GM12878 (cell line): Measurements from ENCODE around the gene APOBEC2. TPM values are rescaled to one million over a fixed set of nuclear protein-coding genes. Genes with fewer than 3 reads are reported as not detected.

Experiments
- ATAC-seq: fragments of 200-7000 bp; cut with Tn5 transposase; 3 replicates; pipeline ENCODE4 v1.9.1; 2020; ENCODE audit warnings: mild to moderate bottlenecking, moderate library complexity
- BruUV-seq: library from RNA; stranded (reverse); fragments of 400-500 nt; replicated peaks from 2 replicates; lab custom pipeline; 2021; lab: Mats Ljungman, UMichigan
- CTCF ChIA-PET: fragments of 300-600 bp; sonication (Branson Sonifier 250); formaldehyde crosslinking; extraction: SDS; loops from one replicate; lab custom pipeline; 2021; ENCODE audit warnings: inconsistent platforms; lab: Yijun Ruan, JAX
- POLR2A ChIA-PET: fragments of 350-600 bp; formaldehyde crosslinking; extraction: SDS; loops from one replicate; lab custom pipeline; 2021; ENCODE audit warnings: inconsistent platforms; lab: Charles Lee
- RAD21 ChIA-PET: fragments of 300-600 bp; sonication (Branson Sonifier 250); formaldehyde crosslinking; loops from one replicate; lab custom pipeline; 2023; ENCODE audit warnings: antibody characterized with exemption; ENCODE audit not compliant: unreplicated experiment; lab: Charles Lee
- SMC1A ChIA-PET: fragments of 300-600 bp; sonication (Branson Sonifier 250); formaldehyde crosslinking; loops from one replicate; lab custom pipeline; 2023; ENCODE audit not compliant: unreplicated experiment, uncharacterized antibody; lab: Charles Lee
- DNase-seq: peaks from one replicate; pipeline ENCODE4 v3.0.0-alpha.2; 2011; ENCODE audit warnings: low read depth, low spot score
- FAIRE-seq: peaks from 3 replicates; lab custom pipeline; 2011; peaks lifted over from hg19 to GRCh38; lab: Jason Lieb, UNC
- H2AFZ ChIP-seq: 2 replicates; pipeline ENCODE4 v1.6.0; 2011; ENCODE audit warnings: low read depth, low read length, control low read depth; ENCODE audit not compliant: control insufficient read depth
- H3K27ac ChIP-seq: 2 replicates; pipeline ENCODE4 v1.5.1; 2011; ENCODE audit warnings: control low read depth; ENCODE audit not compliant: control insufficient read depth, insufficient read depth
- H3K27me3 ChIP-seq, 2 experiments: replicated peaks in 1 of 2; 2 replicates each; pipeline versions ENCODE4 v1.6.0 to v1.6.1; 2011; ENCODE audit warnings: low read length in 1 of 2; ENCODE audit not compliant: control insufficient read depth in 2 of 2, insufficient read depth in 2 of 2
- H3K36me3 ChIP-seq, 2 experiments: 2 replicates each; pipeline ENCODE4 v1.5.1; 2011; ENCODE audit warnings: low read length in 1 of 2; ENCODE audit not compliant: control insufficient read depth in 2 of 2, insufficient read depth in 2 of 2
- H3K4me1 ChIP-seq: 2 replicates; pipeline ENCODE4 v1.6.1; 2011; ENCODE audit warnings: mild to moderate bottlenecking, low read length, moderate library complexity, mixed read lengths; ENCODE audit not compliant: control insufficient read depth, insufficient read depth
- H3K4me2 ChIP-seq: 2 replicates; pipeline ENCODE4 v1.6.0; 2011; ENCODE audit warnings: control low read depth; ENCODE audit not compliant: control insufficient read depth, insufficient read depth
- H3K4me3 ChIP-seq: fragments of 200-600 bp; sonication (generic); 2 replicates; pipeline ENCODE4 v1.5.1; 2016
- H3K79me2 ChIP-seq: 2 replicates; pipeline ENCODE4 v1.6.0; 2011; ENCODE audit warnings: low read length; ENCODE audit not compliant: control insufficient read depth, insufficient read depth
- H3K9ac ChIP-seq: 2 replicates; pipeline ENCODE4 v1.8.0; 2011; ENCODE audit warnings: low read length, control low read depth, mixed read lengths; ENCODE audit not compliant: control insufficient read depth, insufficient read depth
- H3K9me3 ChIP-seq: replicated peaks from 3 replicates; pipeline ENCODE4 v1.5.1; 2011; ENCODE audit warnings: mild to moderate bottlenecking, low read length; ENCODE audit not compliant: control insufficient read depth, insufficient read depth
- H4K20me1 ChIP-seq: 2 replicates; pipeline ENCODE4 v1.6.0; 2011; ENCODE audit not compliant: control insufficient read depth, insufficient read depth
- BACH1 ChIP-seq: fragments of 450-650 bp; IDR thresholded peaks from 2 replicates; pipeline ENCODE4 v1.6.1; 2017; ENCODE audit warnings: mild to moderate bottlenecking, borderline replicate concordance
- CTCF ChIP-seq, 3 experiments: IDR thresholded peaks in 2 of 3; conservative IDR thresholded peaks in 1 of 3; 2 replicates each; pipeline ENCODE4 v1.5.1; 2011; ENCODE audit warnings: low read depth in 3 of 3, low read length in 3 of 3, mild to moderate bottlenecking in 3 of 3, control low read depth in 2 of 3, moderate library complexity in 2 of 3, inconsistent platforms in 1 of 3, mixed read lengths in 1 of 3; ENCODE audit not compliant: control insufficient read depth in 2 of 3, insufficient read depth in 1 of 3; ENCODE audit errors: extremely low read depth in 1 of 3
- E4F1 ChIP-seq: fragments of 450-650 bp; IDR thresholded peaks from 2 replicates; pipeline ENCODE4 v1.6.1; 2018; ENCODE audit warnings: borderline replicate concordance, mild to moderate bottlenecking; ENCODE audit not compliant: partially characterized antibody
- HCFC1 ChIP-seq: fragments of 150-350 bp; IDR thresholded peaks from 2 replicates; pipeline ENCODE4 v1.6.1; 2014; ENCODE audit warnings: low read length
- SMARCA5 ChIP-seq: fragments of 450-650 bp; IDR thresholded peaks from 2 replicates; pipeline ENCODE4 v1.6.1; 2017; ENCODE audit warnings: mild to moderate bottlenecking
- TBL1XR1 ChIP-seq: IDR thresholded peaks from 2 replicates; pipeline ENCODE4 v1.6.1; 2012; ENCODE audit warnings: low read depth, low read length, improper control_type of control experiment
- ZNF687 ChIP-seq: fragments of 450-650 bp; IDR thresholded peaks from 2 replicates; pipeline ENCODE4 v1.6.1; 2017; ENCODE audit warnings: mild to moderate bottlenecking, moderate library complexity
- ZZZ3 ChIP-seq: IDR thresholded peaks from 2 replicates; pipeline ENCODE4 v1.6.1; 2011; ENCODE audit warnings: low read depth; ENCODE audit not compliant: control insufficient read depth, insufficient read length
- WGBS: methylation state at CpG from one replicate; pipeline ENCODE4 v1.1.6; 2016; ENCODE audit warnings: low lambda C conversion rate; ENCODE audit not compliant: insufficient replicate concordance, insufficient coverage; ENCODE audit errors: missing lambda C conversion rate; 5-methylcytosine and 5-hydroxymethylcytosine counted together
- in situ Hi-C: fragments of 300-500 bp; cut with MboI; formaldehyde crosslinking; loops from 9 replicates; pipeline ENCODE4 v1.14.3; 2018; ENCODE audit warnings: mixed read lengths
- intact Hi-C: fragments of 100-400 bp; cut with micrococcal nuclease; formaldehyde crosslinking; loops from one replicate; pipeline ENCODE4 v1.14.2; 2022; ENCODE audit not compliant: unreplicated experiment
- polyA plus RNA-seq, 11 experiments: library from polyadenylated mRNA; depleted of rRNA in 4 of 11; unstranded in 6 of 11; stranded (reverse) in 5 of 11; fragments of >200 nt; fragmentation: Nextera tagmentation in 4 of 11; fragmentation: Illumina TruSeq in 1 of 11; extraction: Ambion mirVana in 4 of 11; extraction: Trizol in 1 of 11; gene quantifications; 1 replicate in 1 of 11; 2 replicates in 10 of 11; pipeline versions ENCODE4 v1.2.1 to v1.2.3, GENCODE V29; 2011 to 2016; ENCODE audit warnings: inconsistent platforms in 2 of 11, missing spikeins in 2 of 11, low read depth in 1 of 11
- total RNA-seq, 4 experiments: library from RNA; depleted of rRNA in 3 of 4; stranded (reverse); fragments of >200 nt in 3 of 4; fragmentation: Illumina TruSeq in 1 of 4; extraction: Trizol in 1 of 4; gene quantifications; 2 replicates each; pipeline versions ENCODE4 v1.2.1 to v1.2.3, GENCODE V29; 2013 to 2021

Gene APOBEC2
- total and polyA plus RNA-seq, 10 of the 15 experiments (the other 5 are each of a cell fraction or from before 2014, with no cell fraction given): 0.11 to 1.4 (median 0.87) TPM; not detected in 6

GRCh38 chr6:41097467-41098090, 44.6 kb downstream of the APOBEC2 start (continued):
- TF ChIP-seq CTCF (IDR thresholded peaks at IDR 0.05 in 2 of 3, conservative IDR thresholded peaks at IDR 0.05 in 1 of 3; ENCODE audit: control insufficient read depth in 2 of 3, extremely low read depth in 1 of 3, insufficient read depth in 1 of 3, low read depth in 3 of 3, low read length in 3 of 3) (no peak), HCFC1 (no peak), TBL1XR1 (no peak), ZNF687 (no peak)

DNA sequence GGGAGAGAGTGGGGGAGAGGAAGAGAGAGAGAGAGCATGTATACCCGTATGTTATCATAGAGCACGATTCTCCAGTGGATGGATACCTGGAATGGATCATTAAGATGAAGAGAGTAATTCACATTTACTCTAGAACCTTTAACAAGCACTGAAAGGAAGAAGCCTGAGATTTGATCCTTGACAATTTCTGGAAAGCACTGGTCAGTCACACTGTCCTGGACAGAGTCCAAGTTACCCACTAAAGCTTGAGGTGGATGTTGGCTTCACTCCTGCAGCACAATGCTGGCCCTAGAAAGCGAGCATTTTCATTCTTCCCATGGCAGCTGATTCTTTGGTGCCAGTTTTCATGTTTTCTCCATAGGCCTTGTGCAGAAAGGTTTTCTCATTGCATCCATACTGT, 45.4 kb downstream of the APOBEC2 start:
- H3K9me3 ChIP-seq: no peaks in the 10 kb centered on the region
- POLR2A ChIA-PET: no interaction called here
- DNase-seq: no peak
- WGBS: 100% methylated on average over 3 of the region's 3 CpGs
- no peak for FAIRE-seq
- no peak overlapping the region for H3K9ac ChIP-seq
- RAD21 ChIA-PET: no interaction called here
- H3K27ac ChIP-seq: no peak overlapping the region
- no peaks in the 10 kb centered on the region for H3K4me1 ChIP-seq
- CTCF ChIA-PET: no interaction called here
- H3K4me2 ChIP-seq: no peak overlapping the region
- H2AFZ ChIP-seq: no peak overlapping the region
- no peaks in the 10 kb centered on the region for H3K27me3 ChIP-seq
- intact Hi-C loops (no loop called here), in situ Hi-C loops (loop anchor here (5.0 kb wide), 1 partner anchor 224 kb away; no protein-coding TSS in a partner anchor)
- TSS peak; percentile 39 for BruUV-seq
- peaks cover 10 to 47% of the 10 kb centered on the region in 2 experiments for H3K36me3 ChIP-seq
- no peaks in the 10 kb centered on the region for H3K79me2 ChIP-seq
- SMC1A ChIA-PET: no interaction called here
- TF ChIP-seq SMARCA5: no peak
- TF ChIP-seq BACH1: no peak
- no peak for TF ChIP-seq ZZZ3
- no peak for TF ChIP-seq E4F1
- H4K20me1 ChIP-seq: no peaks in the 10 kb centered on the region
- H3K4me3 ChIP-seq: no peak overlapping the region
- ATAC-seq: no peak
